ENCODE results near the gene VWA8. TPM values are rescaled to one million over a fixed set of nuclear protein-coding genes. Genes with fewer than 3 reads are reported as not detected.

VWA8 gene
- total RNA-seq, 2 experiments from 2014 or later = 26.3 to 27.5 TPM

DNA sequence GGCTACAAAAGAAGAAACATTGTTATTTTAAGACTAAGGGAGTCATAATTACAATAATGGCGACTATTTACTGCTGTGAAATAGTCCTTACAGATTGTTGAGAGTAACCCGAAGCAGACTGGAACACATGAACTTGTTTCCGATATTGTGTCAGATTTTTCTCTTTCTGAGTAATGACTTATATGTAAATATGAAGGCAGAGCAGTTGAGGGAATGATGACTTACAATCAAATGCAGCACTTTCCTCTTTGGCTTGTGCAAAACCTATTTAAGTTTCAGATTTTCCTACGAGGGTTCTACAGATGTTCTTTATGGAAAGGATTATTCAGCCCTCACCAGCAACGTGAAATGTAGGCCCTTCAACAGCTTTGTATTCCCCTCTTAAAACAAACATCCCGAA lies 304.9 kb downstream of the VWA8 start:
- intact Hi-C loops (cut with micrococcal nuclease) = loop anchor here (10.0 kb wide), 1 partner anchor 271 kb away; no protein-coding TSS in a partner anchor
- CTCF ChIA-PET = interaction anchor here (1.0 to 3.2 kb wide), 2 partner anchors 12 to 14 kb away, joined by 3 to 21 read pairs; no protein-coding TSS in a partner anchor
- POLR2A ChIA-PET = no interaction called here
- no peak for TF ChIP-seq CTCF (IDR thresholded peaks at IDR 0.05)
- DNase-seq (no peak), ATAC-seq (peak; percentile 39)
- H3K27me3 Mint-ChIP-seq = no peaks in the 10 kb centered on the region
- H3K9me3 Mint-ChIP-seq = no peaks in the 10 kb centered on the region
- peak overlapping the region; percentile 20 for H3K27ac Mint-ChIP-seq
- H3K36me3 Mint-ChIP-seq (ENCODE audit: low read depth) = no peaks in the 10 kb centered on the region
- peaks cover 15% of the 10 kb centered on the region for H3K4me1 Mint-ChIP-seq (ENCODE audit: low read depth)
- no peak overlapping the region for H3K4me3 Mint-ChIP-seq

GRCh38 chr13:41654796-41655195 lies 306.1 kb downstream of the VWA8 start:
- CTCF ChIA-PET = interaction anchor here (1.5 kb wide), 1 partner anchor 13 kb away, joined by 4 read pairs; no protein-coding TSS in a partner anchor
- H3K27ac Mint-ChIP-seq = peak overlapping the region; percentile 0
- intact Hi-C loops (cut with micrococcal nuclease) = loop anchor here (5.0 to 10.0 kb wide), 2 partner anchors 192 to 270 kb away; no protein-coding TSS in a partner anchor

GRCh38 chr13:41652735-41653361 lies 308.1 kb downstream of the VWA8 start:
- DNase-seq (peak; percentile 55), ATAC-seq (no peak)
- ChIA-PET CTCF (interaction anchor here (0.7 to 4.8 kb wide), 28 partner anchors 9 to 462 kb away, joined by 3 to 27 read pairs (median 4); partner anchors contain the start of gene RGCC), POLR2A (no interaction called here)
- H3K4me3 Mint-ChIP-seq = no peak overlapping the region
- no peak overlapping the region for H3K27ac Mint-ChIP-seq
- intact Hi-C loops (cut with micrococcal nuclease) = loop anchor here (5.0 to 10.0 kb wide), 2 partner anchors 191 to 268 kb away; no protein-coding TSS in a partner anchor
- H3K27me3 Mint-ChIP-seq = no peaks in the 10 kb centered on the region
- H3K4me1 Mint-ChIP-seq (ENCODE audit: low read depth) = peaks cover 15% of the 10 kb centered on the region
- no peaks in the 10 kb centered on the region for H3K36me3 Mint-ChIP-seq (ENCODE audit: low read depth)
- TF ChIP-seq CTCF (IDR thresholded peaks at IDR 0.05) = peak; percentile 60
- H3K9me3 Mint-ChIP-seq = no peaks in the 10 kb centered on the region

More at GRCh38 chr13:41654796-41655195, 306.1 kb downstream of the VWA8 start:
- Mint-ChIP-seq H3K4me3 (no peak overlapping the region), H3K27me3 (no peaks in the 10 kb centered on the region), H3K36me3 (ENCODE audit: low read depth) (no peaks in the 10 kb centered on the region), H3K9me3 (no peaks in the 10 kb centered on the region), H3K4me1 (ENCODE audit: low read depth) (peaks cover 15% of the 10 kb centered on the region)
- ATAC-seq = no peak
- POLR2A ChIA-PET = no interaction called here
- DNase-seq = no peak
- TF ChIP-seq CTCF (IDR thresholded peaks at IDR 0.05) = no peak

- no peak for DNase-seq
- ATAC-seq = no peak
- H3K9me3 Mint-ChIP-seq = no peaks in the 10 kb centered on the region
- H3K36me3 Mint-ChIP-seq (ENCODE audit: low read depth) = no peaks in the 10 kb centered on the region
- no peaks in the 10 kb centered on the region for H3K27me3 Mint-ChIP-seq
- H3K4me1 Mint-ChIP-seq (ENCODE audit: low read depth) = peaks cover 11% of the 10 kb centered on the region
- intact Hi-C loops (cut with micrococcal nuclease) = loop anchor here (5.0 to 10.0 kb wide), 2 partner anchors 189 to 267 kb away; no protein-coding TSS in a partner anchor
- H3K27ac Mint-ChIP-seq = no peak overlapping the region
- CTCF ChIA-PET = interaction anchor here (0.5 to 4.8 kb wide), 8 partner anchors 15 to 262 kb away, joined by 3 to 27 read pairs (median 5); no protein-coding TSS in a partner anchor
- POLR2A ChIA-PET = no interaction called here
- TF ChIP-seq CTCF (IDR thresholded peaks at IDR 0.05) = no peak
- H3K4me3 Mint-ChIP-seq = no peak overlapping the region
Measured at GRCh38 chr13:41651413-41652058, 309.4 kb downstream of the VWA8 start.

Measured in activated CD8-positive, alpha-beta T cell treated with anti-CD3 and anti-CD28 coated beads for 36 hours (primary cell).